GM19043 (cell line): ENCODE data around the gene GP9.
"Not testable (repeated sequence)": the region's sequence is repeated elsewhere in the genome, so short reads cannot be mapped to it uniquely, and the experiment has no call there.

ENCODE experiments used
- ATAC-seq: cut with Tn5 transposase; IDR thresholded peaks from one replicate; pipeline ENCODE4 v1.9.1; 2021; ENCODE audit warnings: low read depth; ENCODE audit not compliant: unreplicated experiment

The GP9 gene

DNA sequence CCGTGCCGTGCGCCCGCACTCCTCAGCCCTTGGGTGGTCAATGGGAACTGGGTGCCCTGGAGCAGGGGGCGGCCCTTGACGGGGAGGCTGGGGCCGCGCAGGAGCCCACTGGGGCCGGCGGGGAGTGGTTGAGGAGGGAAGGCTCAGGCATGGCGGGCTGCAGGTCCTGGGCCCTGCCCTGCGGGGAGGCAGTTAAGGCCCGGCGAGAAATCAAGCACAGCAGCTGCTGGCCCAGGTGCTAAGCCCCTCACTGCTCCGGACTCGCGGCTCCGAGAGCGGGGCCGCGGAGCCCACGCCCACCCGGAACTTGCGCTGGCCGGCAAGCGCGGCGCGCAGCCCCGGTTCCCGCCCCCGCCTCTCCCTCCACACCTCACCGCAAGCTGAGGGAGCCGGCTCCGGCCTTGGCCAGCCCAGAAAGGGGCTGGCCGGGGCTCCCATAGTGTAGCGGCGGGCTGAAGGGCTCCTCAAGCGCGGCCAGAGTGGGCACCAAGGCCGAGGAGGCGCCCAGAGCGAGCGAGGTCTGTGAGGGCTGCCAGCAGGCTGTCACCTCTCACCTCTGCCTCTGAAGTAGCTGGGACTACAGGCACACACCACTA, 7.8 kb downstream of the GP9 start:
- no peak for ATAC-seq

- ATAC-seq = not testable (repeated sequence)
Observed at GRCh38 chr3:129069313-129070085, 8.9 kb downstream of the GP9 start.

GRCh38 chr3:129070086-129070885, 9.7 kb downstream of the GP9 start:
- ATAC-seq = no peak

DNA sequence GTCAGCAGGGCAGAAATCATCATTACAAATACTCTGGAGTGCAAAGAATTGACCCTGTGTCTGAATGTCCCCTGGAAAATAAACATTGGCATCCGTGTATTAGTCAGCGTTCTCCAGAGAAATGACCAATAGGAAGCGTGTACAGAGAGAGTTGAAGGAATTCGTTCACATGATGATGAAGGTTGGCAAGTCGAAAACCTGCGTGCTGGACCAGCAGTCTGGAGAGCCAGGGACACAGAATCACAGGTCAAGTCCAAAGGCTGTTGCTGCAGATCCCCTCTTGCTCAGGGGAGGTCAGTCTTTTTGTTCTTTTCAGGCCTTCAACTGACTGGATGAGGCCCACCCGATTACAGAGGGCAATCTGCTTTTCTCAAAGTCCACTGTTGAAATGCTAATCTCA, 16.6 kb downstream of the GP9 start:
- no peak for ATAC-seq

GRCh38 chr3:129078510-129078909, 17.9 kb downstream of the GP9 start:
- ATAC-seq = no peak

DNA sequence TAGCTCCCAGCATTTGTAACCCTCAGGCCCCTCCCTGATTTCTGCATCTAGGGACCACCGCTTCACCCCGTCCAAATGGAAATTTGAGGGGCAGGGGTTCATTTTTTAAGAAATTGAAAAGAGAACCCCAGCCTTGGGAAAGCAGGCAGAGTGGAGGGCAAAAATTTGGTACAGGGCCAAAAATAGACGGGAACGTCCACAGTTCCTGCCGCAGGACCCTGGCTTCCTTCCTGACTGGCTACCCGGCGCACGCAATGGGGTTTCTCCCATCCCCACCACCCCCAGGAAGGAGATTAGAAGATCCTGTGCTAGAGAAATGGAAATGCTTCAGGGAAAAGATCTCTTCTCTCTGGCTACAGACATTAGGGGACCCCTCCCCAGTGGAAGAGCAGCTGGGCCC, 20.9 kb downstream of the GP9 start:
- no peak for ATAC-seq

GRCh38 chr3:129082026-129082425, 21.4 kb downstream of the GP9 start:
- no peak for ATAC-seq

DNA sequence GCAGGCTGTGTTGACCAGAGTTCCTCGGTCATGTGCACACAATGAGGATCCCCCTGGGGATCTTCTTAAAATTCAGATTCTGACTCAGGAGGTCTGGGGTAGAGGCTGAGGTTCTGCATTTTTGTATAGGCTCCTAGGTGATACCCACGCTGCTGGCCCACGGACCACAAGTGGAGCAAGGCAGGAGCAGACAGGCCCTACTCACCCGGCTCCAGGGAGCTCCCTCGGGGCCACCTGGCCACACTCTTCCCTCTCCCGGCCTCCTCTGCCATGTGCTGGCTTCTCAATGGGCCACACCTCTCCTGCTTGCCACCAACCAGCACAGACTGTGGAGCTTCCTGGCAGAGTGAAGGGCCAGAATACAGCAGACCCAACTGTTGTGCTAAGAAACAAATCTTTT, 23.9 kb downstream of the GP9 start:
- ATAC-seq = no peak

DNA sequence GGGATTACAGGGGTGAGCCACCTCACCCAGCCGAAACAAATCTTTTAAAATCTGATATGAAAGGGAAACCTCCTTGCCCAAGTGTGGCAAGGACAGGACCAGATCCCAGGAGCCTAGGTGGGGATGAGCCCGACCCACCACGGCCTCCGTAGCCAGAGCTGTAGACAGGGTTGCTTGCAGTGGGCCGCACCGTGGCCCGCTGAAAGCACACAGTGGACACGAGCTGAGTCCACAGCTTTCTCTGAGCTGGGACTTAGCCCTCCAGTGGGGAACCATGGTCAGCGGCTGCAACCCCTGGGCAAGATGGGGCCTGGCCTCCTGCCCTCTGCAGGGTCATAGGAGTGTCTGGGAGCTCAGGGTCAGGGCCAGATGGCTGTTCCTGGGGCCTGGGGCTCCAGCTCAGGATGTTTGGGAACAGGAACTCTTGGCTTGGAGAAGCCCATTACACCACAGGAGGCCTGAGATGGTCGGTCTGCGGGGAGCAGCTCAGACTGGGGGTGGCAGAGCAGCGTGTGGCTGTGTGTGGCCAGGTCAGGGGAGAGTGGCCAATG, 24.7 kb downstream of the GP9 start:
- ATAC-seq = no peak

DNA sequence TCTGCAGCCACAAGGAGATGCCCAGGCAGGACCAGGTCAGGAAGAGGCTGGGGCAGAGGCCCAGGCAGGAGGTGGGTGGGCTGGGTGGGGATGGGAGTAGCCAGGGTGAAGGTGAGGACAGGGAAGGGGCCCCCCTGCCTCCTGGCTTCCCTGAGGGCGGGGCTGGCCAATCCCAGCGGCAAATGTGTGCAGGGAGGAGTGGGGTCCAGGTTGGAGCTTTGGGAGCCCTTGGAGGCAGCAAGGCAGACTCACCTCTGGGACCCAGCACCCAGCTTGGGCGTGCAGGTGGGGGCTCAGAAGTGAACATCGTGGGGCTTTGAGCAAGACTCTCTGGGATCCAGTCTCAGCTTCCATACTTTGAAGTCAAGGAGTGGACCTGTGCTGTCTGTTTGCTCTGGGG, 25.2 kb downstream of the GP9 start:
- ATAC-seq = no peak

DNA sequence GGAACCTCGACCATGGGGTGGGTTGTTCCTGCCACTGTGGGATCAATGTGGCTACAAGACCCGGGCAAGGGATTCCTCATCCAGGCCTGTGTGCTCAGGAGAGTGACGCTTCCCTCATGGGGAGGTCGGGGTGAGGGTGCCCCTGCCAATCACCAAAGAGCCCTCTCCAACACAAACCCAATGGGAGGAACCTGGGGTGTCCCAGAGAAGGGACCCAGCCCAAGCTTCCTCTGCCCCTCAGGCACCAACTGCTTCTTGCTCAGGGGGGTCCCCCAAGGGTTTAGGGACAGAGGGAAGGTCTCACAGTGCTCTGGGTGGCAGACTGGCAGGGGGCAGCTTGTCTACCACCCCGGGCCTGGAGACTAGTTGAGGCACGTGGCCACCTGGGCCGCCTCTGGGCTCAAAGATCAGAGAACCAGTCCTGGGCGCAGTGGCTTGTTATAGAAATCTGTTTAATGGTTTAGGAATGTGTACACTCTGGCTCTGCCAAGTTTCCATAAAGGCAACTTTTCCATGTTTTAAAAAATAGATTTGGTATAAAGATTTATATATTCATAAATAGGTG, 26.6 kb downstream of the GP9 start:
- ATAC-seq = no peak

- peak; percentile 61 for ATAC-seq
Observed at GRCh38 chr3:129087904-129088303, 27.3 kb downstream of the GP9 start.

- ATAC-seq = not testable (repeated sequence)
Observed at GRCh38 chr3:129088312-129088711, 27.7 kb downstream of the GP9 start.

DNA sequence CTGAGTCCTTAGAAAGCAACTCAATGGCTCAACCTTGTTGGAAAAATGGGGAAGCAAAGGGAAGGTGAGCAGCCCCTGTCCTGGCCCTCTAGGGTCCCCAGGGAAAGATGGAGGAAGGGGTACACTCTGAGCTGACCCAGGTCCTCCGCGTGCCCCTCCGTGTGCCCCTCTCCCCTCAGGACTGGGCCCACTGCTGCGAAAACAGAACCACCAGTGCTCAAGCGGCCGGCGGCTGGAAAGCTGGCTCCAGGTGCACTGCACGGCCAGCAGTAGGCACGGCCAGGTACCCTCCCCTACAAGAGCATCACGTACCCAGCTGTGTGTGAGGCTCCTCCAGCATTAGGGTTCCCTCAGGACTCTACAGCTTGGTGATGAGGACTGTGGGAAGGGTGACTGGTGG, 34.7 kb downstream of the GP9 start:
- no peak for ATAC-seq

GRCh38 chr3:129100274-129100673, 39.7 kb downstream of the GP9 start:
- ATAC-seq = no peak

DNA sequence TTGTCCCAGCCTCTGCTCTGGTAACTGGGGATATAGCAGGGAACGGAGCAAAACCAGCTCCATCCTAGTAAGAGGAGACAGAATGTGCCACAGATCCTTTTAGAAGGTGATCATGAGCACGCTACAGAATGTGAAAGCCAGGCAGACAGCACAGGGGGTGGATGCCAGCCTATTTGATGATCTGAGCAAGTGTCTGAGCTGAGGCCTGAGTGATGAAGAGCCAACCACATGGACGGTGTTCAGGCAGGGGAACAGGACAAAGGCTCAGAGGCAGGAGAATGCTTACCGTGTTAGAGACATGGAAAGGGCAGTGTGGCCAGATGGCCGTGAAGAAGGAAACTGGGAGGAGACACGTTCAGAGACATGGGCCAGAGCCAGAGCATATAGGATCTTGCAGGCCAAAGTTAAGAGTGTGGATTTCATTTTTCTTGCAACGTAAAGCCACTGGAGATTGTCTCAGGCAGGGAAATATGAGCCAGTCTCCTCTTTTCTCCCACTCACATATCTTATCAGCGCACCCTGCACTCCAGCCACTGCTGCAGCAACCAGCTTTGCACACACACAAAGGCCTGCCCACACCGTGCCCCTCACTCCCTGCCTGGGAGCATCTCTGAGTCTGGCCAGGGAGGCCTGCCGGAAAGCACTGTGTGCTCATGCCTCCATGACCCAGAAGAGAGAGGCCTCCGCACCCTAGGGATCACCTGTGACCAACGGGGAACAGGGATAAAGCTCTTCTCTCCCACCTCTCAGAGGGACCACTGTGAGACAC, 41.0 kb downstream of the GP9 start:
- ATAC-seq = no peak

GRCh38 chr3:129103296-129103695, 42.7 kb downstream of the GP9 start:
- ATAC-seq = no peak

DNA sequence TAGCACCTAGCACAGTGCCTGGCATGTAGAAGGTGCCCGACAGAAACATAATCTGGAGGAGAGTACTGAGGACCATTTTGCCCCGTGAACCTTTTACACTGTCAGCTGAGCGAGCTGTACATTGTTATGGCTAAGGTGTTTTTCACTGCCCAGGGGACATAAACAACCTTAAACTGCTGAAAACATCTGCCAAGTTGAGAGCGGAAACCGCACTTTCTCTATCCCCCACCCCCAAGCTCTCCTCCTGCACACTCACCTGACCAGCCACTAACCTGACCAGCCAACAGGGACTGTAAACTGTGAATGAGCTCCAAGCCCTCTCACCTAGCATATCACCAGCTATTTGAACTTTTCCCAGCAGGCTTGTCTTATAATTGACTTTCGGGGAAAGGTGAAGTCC, 43.5 kb downstream of the GP9 start:
- ATAC-seq = no peak

DNA sequence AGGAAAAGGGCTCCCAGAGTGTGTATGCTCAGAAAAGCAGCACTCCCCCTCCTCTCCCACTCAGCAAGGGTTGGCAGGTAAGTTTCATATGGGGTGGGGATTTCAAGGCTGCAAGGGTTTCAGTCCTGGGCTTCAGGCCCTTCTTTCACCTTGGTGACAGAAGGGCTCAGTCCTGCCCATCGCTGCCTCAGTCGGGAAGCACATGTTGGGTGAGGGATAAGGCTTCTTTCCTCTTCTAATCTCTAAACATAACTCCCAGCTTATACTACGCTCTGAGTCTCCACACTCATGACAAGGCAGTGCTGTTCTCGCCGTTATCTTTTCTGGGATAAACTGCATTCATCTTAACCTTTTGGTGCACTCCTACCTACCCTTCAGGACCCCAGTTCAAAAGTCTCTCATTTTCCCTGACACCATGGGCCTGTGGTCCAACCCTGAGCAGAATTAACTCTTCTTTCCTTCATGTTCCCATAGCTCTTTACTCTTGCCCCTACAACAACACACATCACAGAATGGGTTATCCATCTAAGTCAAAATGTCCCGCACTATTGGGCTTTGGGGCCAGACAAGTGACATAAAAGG, 44.0 kb downstream of the GP9 start:
- no peak for ATAC-seq

- ATAC-seq = no peak
Observed at GRCh38 chr3:129105862-129106261, 45.3 kb downstream of the GP9 start.
